HuH-7.5 (cell line): Measurements from ENCODE around the gene ANKMY1.
A peak's percentile ranks its signal among the peaks of the same experiment; 100 is the strongest.

Experiments used
- DNase-seq: peaks from one replicate; pipeline ENCODE4 v3.0.0; 2011; ENCODE audit warnings: low spot score

ANKMY1 gene

DNA sequence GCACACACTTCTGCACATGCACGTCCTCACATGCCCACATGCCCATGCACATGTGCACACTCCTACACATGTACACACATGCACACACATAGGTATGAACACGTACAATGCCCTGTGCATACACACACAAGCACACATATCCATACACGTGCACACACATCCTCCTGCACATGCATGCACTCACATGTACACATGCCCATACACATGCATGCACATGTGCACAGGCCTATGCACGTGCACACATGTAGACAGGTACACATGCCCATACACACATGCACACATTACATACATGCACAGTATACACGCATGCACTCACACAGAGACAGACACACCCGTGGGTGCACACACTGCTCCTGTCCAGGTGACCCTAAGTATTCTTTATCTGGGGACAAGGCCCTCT is 88.0 kb downstream of the ANKMY1 start:
- no peak for DNase-seq

GRCh38 chr2:240469239-240469636 is 88.5 kb downstream of the ANKMY1 start:
- no peak for DNase-seq

GRCh38 chr2:240468303-240469238 is 89.2 kb downstream of the ANKMY1 start:
- DNase-seq, result no peak

DNA sequence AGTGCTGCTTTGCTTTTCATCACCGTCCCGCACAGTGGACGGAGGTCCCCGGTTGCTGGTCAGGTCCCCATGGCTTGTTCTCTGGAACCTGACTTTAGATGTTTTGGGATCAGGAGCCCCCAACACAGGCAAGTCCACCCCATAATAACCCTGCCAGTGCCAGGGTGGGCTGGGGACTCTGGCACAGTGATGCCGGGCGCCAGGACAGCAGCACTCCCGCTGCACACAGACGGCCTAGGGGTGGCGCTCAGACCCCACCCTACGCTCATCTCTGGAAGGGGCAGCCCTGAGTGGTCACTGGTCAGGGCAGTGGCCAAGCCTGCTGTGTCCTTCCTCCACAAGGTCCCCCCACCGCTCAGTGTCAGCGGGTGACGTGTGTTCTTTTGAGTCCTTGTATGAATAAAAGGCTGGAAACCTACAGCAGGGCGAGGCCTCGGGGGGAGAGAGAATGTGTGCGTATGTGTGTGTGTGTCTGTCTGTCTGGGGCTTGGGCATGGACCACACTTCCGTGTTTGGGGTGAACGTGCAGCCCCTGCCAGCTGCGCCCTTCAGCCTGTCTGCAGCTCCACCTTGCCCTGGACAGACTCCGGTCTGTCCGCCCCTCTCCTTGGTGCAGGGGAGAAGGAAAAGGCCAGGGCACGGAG is 90.0 kb downstream of the ANKMY1 start:
- DNase-seq, result no peak

DNA sequence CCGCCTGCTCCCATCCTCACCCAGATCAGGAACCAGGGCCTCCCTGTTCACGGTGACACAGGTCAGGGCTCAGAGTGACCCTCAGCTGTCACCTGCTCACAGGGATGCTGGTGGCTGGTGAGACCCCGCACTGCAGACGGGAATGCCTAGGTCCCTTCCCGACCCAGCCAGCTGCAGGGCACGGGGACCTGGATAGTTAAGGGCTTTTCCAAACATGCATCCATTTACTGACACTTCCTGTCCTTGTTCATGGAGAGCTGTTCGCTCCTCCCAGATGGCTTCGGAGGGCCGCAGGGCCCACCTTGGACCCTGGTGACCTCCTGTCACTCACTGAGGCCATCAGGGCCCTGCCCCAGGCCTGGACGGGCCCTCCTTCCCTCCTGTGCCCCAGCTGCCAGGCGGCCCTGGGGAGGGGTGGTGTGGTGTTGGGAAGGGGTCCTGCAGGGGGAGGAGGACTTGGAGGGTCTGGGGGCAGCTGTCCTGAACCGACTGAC is 90.6 kb downstream of the ANKMY1 start:
- DNase-seq, result no peak

- no peak for DNase-seq
Measured at GRCh38 chr2:240466579-240467148, 91.1 kb downstream of the ANKMY1 start.

- DNase-seq, result peak; percentile 4
Measured at GRCh38 chr2:240465765-240466578, 91.8 kb downstream of the ANKMY1 start.

DNA sequence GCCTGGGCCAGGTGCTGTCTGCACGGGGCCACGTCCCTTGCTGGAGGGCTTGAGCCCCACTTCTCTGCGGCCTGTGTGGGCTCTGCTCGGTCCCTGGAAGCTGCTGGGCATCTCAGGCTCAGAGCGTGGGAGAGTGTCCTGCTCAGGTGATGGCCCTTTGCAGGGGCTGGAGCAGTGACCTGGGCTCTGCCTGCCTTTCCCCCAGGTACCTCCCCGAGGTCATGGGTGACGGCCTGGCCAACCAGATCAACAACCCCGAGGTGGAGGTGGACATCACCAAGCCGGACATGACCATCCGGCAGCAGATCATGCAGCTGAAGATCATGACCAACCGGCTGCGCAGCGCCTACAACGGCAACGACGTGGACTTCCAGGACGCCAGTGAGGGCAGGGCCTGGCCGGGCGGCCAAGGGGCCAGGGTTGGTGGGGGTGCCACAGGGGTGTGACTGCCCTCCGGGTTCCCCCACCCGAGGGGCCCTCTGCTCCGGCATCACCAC is 92.5 kb downstream of the ANKMY1 start:
- DNase-seq, result peak; percentile 6

GRCh38 chr2:240464514-240465241 is 93.1 kb downstream of the ANKMY1 start:
- DNase-seq, result peak; percentile 11

DNA sequence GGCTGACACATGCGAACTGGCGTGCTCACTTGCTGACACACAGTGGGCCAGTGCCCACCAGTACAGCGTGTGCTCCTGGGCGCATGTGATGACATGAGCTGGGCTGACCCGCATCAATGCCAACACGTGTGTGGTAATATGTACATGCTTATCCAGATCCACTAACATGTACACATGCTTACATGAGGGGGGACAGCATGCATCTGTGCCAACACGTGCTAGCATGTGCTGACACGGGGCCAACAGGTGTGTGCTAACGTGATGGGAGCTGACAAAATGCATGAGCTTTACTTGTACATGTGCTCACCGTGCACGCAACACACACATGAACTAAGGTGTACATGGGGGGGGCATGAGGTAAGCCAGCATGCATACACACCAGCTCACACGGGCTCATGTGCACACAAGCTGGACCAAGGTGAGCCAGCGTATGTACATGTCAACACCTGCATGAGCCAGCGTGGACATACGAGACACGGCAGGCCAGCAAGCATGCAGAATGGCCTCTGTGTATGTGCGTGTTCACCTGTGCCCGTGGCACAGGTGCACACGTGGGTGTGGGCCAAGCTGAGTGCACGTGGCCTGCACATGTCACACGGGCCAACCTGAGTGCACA is 93.8 kb downstream of the ANKMY1 start:
- peak; percentile 9 for DNase-seq

DNA sequence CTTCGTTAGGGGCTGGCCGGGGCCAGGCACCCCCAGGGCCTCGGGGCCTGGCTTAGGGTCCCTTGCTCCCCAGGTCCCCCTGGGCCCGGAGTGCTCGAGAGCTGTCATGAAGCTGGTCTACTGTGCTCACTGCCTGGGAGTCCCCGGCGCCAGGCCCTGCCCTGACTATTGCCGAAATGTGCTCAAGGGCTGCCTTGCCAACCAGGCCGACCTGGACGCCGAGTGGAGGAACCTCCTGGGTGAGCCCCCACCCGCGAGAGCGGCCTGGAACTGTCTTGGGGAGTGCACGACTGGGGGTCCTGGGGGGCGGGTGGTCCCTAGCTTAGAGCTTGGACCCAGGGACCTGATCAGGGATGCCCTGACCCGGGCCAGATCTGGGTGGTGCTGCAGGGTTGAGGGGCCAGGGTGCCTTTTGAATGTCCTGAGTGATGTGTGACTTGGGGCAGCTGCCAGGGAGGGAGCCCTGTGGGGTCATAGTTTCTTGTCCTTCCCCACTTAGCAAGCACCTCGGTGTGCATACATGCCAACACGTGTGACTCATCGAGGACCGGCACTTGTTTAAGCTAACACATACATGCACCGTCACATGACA is 94.4 kb downstream of the ANKMY1 start:
- DNase-seq, result peak; percentile 9

- peak; percentile 8 for DNase-seq
Measured at GRCh38 chr2:240462707-240463273, 95.0 kb downstream of the ANKMY1 start.

DNA sequence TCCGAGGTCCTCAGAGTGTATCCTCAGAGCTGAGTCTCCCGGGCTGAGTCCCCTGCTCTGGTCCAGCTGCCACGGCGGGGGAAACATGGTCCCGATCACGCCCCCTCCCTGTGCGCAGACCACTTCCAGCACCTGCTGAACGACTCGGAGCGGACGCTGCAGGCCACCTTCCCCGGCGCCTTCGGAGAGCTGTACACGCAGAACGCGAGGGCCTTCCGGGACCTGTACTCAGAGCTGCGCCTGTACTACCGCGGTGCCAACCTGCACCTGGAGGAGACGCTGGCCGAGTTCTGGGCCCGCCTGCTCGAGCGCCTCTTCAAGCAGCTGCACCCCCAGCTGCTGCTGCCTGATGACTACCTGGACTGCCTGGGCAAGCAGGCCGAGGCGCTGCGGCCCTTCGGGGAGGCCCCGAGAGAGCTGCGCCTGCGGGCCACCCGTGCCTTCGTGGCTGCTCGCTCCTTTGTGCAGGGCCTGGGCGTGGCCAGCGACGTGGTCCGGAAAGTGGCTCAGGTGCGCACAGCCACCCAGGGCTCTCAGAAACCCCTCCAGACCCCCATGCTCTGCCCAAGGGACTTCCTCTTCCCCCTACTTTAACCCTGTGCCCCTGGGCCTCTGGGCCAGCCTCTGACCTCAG is 95.6 kb downstream of the ANKMY1 start:
- peak; percentile 6 for DNase-seq

DNA sequence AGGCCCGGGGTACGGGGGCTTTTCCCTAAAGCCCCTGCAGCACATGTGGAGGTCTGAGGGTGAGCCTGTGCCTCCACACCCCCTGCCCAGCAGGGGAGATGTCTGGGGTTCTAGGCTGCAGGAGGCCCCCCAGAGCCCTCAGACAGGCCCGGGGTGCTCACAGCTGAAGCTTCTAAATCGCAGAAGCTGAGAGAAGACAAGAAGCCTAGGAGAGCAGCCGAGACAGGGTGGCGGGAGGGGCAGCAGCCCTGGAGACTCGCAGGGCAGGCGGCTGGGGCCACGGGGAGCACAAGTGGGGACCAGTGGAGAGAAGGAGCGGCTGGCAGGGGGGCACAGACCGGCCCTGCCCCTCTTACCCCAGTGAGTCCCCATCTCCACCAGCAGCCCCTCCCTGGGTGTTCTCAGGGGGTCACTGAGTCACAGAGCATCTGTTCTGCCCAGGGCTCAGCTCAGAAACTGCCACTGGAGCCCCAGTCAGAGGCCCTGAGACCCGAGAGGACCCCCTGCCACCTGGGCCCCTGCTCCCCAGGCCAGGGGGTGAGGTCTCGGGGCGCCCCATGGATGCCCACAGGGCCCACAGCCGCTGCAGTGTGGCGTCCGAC is 96.2 kb downstream of the ANKMY1 start:
- peak; percentile 11 for DNase-seq

- DNase-seq, result peak; percentile 42
Measured at GRCh38 chr2:240460781-240461431, 96.9 kb downstream of the ANKMY1 start.

DNA sequence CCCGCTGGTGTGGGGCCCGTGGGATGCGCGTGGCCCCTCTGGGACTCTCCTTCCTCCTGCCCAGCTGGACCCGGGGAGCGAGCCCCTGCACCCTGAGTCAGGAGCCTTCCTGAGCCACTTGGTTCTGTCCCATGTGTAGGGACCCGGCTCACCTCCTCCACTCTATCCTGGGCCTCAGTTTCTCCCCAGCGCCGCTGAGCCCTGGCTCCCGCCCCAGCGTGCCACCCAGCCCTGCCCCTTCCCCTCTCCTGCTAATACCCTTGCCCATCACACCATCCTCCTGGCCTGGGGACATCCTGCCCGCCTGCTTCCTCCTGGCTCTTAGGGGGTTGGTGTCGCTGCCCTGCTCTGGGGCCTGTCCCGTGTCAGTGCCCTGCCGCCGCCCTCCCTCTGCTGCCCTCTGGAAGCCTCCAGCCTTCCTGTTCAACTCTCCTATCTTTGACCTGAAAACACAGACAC is 97.5 kb downstream of the ANKMY1 start:
- no peak for DNase-seq

DNA sequence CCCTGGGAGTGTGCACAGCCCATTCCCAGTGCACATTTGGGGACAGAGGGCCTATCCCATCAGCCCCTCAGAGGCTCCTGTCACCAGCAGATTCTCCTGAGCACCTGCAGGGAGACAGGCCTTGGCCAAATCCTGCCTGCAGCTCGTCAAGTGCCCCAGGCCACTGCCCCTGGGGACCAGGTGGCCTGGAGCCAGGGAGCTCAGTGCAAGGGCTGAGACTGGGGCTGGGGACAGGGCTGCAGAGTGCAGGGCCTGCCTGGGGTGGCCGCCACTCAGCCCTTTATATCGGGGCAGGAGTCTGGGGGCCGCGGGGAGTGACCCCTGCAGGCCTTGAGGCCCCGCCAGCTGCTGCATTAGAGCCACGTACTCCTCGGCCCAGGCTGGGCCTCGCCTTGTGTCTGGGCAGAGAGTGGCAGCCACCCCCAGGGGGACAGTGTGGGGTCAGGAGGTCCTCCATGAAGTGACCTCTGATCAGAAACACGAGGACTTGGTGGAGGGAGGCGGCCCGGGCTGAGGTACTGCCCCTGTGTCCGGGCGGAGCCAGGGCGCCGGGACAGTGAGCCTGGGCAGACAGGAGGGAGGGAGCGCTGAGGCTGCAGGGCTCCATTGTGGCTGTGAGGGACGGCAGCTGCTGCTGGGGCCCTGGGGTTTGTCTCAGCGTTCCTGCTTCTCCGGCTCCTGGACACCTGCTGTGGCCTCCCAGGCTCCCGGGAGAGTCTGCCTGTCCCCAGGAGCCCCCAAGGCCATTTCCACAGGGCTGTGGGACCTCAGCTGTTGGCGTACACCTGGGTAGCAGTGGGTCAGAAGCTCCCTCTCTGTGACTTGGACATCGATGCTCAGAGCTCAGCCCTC is 98.2 kb downstream of the ANKMY1 start:
- DNase-seq, result no peak
